SIG-M5 treated with dmso at 0.1 percent for 504 hours (cell line): ENCODE measurements around the gene ST8SIA5.
A peak's percentile ranks its signal among the peaks of the same experiment; 100 is the strongest.

Experiments used
- DNase-seq: peaks from one replicate; lab custom pipeline; 2025; ENCODE audit not compliant: unreplicated experiment; lab: John Stamatoyannopoulos, UW

ST8SIA5 gene

GRCh38 chr18:46712406-46712805, 44.4 kb downstream of the ST8SIA5 start:
- no peak for DNase-seq

DNA sequence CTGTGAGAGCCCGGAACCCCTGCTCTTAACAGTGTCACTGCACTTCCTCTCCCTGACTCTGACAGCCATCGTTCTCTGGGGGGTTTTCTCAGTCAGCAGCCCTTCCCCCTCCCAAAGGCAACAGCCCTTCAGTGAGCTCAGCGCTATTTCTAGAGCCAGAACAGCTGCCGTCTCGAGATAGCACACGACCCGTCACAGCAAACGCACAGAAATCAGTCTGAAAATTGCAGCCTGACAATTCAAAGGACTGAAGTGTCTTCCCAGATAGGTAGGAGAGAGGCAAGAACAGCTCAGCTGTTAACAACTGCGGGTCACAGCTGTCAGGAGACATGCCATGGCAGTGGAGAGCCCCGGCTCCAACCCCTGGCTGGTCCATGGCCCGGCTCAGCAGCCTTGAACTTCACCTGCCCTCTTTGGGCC, 45.4 kb downstream of the ST8SIA5 start:
- peak; percentile 39 for DNase-seq

- no peak for DNase-seq
Observed at GRCh38 chr18:46706968-46707367, 49.9 kb downstream of the ST8SIA5 start.

DNA sequence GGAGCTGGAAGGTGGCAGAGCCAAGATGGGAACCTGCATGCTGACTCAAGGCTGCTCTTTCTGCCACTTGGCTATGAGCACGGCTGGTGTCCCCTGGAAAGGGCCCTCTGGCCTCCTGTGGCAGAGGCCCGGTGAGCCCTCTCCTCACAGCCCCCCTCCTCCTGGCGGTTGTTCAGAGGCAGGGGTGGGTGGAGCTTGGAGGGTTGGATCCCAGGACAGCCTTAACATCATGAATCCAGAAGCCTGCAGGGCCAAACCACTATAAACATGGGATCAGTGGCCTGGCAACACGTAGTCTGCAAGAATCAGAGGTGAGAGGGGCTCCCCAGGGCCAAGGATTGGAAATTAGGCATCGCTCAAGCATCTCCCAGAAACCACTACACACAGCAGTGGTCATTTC, 51.3 kb downstream of the ST8SIA5 start:
- DNase-seq, result no peak

GRCh38 chr18:46704816-46705215, 52.0 kb downstream of the ST8SIA5 start:
- no peak for DNase-seq

DNA sequence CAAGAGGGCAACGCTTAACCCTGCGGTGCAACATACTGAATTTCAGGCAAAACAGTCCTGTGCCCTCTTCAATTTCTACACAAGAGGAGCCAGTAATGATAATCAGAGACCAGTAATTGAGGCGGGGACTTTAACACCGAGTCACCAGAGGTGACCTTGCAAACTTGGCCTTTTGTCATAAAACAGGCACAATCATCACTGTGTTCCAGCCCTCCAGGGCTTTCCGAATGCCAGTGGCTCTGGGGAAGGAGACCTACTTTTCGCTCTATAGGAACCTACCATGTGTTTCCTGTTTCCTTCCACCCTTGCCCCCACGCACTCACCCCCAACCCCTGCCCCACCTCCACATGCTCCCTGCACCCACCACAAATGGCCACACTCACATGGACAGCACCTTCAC, 52.7 kb downstream of the ST8SIA5 start:
- no peak for DNase-seq

GRCh38 chr18:46702471-46702870, 54.4 kb downstream of the ST8SIA5 start:
- no peak for DNase-seq

DNA sequence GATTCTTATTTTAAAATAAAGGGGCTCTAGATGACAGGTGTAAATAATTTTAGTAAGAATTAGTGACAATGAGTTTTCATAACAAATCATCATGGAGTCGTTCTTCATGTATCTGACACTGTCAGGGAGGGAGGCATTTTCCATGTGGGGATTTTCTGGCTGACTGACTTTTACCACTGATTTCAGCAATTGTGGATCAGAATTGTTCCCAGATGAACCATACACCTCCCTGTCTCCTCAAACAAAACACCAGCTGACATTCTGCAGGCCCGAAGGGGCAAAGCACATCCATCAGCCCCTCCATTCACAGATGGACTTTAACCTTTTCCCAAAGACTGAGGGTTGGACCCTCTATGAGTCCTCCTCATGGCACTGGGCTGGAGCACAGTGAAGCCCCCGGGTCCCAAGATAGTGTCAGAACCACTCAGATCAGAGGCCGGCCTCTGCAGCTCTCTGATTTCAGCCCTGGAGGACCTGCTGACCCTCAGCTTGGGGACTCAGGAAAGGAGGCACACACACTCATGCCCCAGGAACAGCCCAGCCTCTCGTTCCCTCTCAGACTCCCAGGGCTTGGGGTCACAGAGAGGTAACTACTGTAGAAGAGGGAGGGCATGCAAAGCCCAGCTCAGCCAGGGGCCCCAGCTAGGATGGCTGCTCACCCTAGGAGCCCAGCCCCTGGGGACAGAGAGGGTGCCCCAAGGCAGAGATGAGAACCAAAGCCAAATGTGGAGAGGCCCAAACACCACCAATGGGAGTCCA, 56.6 kb downstream of the ST8SIA5 start:
- DNase-seq, result no peak

- DNase-seq, result no peak
Observed at GRCh38 chr18:46696702-46697101, 60.2 kb downstream of the ST8SIA5 start.

DNA sequence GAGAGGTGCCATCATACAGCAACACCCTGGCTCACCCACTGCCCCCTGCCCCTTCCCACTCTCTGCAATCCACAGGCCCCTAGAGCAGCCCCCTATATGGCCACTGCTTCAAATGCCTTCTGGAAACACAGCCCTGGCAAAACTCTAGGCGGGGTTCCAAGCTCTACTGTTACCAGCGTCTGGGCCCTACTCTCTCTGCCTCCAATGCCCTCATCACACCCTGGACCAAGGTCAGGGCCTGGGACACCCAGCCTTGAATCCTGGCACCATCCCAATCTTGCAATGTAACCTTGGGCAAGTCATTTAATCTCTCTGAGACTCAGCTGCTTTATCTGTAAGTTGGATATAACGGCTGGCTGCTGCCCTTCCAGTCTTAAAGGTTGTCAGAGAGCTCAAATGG, 60.6 kb downstream of the ST8SIA5 start:
- DNase-seq, result no peak

DNA sequence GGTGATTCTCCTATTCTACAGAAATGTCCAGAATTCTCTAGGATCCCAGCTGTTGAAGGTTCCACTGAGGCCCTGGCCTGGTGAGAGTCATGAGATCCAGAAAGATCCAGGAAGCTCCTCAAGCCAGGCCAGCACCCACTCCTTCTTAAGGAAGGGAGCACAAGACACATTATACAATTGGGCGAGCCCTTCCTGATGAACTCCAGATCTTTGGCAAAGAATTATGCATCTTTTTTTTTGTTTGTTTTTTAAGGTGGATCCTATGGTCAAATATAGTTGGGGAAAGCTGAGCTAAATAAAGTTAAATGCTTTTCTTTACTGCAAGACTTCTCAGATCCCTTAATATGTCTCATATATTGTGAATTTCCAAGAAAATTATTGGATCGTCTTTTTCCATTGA, 62.9 kb downstream of the ST8SIA5 start:
- no peak for DNase-seq

DNA sequence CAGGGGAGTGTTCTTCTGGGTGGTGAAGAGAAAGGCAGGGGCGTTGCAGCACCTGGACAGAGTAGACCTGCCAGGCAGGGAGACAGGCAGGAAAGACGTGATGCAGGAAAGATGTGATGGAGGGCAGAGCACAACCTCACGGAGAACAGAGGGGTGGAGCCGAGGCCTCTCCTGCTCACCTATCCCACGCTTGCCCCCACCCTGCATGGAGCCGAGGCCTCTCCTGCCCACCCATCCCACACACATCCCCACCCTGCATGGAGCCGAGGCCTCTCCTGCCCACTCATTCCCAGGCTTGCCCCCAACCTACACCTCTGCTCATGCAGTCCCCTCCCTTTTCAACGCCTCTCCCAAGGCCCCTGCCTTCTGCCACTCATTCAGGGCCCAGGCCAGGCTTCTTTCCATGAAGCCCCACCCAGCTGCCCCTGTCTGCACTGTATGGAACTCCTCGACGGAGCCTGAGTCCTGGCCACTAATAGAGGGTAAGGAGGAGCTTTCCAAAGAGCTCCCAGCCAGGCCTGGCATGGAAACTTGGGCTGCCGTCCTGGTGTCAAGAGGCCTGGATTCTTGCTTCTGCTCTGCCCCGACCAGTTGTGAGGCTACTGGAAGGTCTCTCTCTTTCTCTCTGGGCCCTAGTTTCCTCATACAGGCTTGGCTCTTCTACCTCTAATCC, 67.9 kb downstream of the ST8SIA5 start:
- no peak for DNase-seq

GRCh38 chr18:46686186-46686585, 70.7 kb downstream of the ST8SIA5 start:
- DNase-seq, result no peak

- no peak for DNase-seq
Observed at GRCh38 chr18:46683252-46683651, 73.6 kb downstream of the ST8SIA5 start.

DNA sequence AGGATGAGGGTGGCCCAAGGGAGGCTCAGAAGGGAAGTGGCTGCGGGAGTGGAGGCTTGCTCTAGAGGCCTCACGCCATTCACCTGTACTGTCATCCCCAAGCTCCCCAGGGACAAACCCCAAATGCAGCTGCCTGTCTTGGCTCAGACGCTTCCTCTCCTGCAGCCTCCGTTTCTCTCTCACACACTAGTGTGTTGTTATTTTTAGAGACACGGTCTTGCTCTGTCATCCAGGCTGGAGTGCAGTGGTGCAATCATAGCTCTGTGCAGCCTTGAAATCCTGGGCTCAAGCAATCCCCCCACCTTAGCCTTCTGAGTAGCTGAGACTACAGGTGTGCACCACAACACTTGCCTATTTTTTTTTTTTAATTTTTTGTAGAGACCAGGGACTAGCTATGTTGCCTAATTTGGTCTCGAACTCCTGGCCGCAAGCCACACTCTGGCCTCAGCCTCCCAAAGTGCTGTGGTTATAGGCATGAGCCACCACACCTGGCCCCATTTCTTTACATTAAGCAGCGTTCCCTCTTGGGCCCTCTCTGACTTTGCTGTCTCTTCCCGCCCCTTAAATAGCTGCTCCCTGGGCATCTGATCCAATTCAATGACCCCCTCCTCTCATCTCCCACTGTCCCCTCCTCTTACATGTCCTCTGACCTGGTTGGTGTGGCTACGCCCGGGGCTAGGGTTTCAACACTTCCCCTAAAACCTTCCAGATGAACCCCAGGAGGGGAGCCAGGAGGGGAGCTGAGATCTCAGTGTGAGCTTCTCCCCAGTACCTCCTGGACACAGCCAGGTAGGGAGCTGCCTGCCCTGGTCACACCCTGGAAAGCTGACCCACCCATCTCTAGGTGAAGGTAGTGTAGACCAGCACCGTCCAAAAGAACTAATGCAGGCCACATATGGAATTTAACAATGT, 75.8 kb downstream of the ST8SIA5 start:
- peak; percentile 65 for DNase-seq

GRCh38 chr18:46679846-46680598, 76.8 kb downstream of the ST8SIA5 start:
- DNase-seq, result no peak

DNA sequence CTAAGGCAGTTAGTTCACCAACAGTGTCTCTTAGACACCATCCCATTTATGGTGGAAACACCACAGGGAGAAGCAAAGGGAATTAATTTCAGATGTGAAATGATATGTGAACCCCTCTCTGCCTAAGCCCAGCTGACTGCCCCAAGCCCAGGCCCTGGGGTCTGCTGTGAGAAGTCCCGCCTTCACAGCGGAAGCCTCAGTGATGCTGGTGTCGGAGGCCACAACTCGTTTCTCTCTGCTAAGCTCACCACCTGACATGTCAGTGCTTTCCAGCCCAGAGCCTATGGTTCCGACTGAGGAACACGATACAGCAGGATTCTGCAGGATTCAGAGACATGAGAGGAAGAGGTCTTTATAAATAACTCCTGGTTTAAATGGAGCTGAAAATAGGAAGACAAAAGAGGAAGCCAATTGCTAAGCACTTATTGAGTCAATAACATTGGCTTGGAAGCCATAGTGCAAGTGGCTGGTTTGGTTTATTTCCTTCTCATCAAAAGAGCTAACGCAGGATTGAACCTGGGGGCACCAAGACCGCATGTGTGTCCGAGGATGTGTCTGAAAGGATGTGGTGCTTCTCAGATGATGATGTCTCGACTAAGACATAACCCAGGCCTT, 78.0 kb downstream of the ST8SIA5 start:
- DNase-seq, result peak; percentile 79

GRCh38 chr18:46678041-46678440, 78.8 kb downstream of the ST8SIA5 start:
- no peak for DNase-seq

DNA sequence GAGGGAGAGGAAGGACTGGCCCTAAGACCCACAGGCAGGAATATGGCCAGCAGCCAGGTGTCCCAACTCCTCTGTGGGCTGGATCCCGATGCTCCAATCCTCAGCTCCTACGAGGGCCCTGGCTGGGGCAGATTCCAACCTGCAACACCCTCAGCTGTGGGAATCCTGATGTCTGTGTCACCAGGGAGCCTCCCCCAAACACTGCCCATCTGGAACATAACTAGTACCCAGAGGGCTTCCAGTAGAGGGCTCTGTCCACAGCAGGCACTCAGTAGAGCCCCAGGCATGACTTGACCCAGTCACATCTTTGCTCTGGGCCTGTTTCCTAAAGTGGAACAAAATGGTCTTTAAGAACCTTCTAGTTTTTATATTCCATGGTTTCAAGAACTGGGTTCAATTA, 79.2 kb downstream of the ST8SIA5 start:
- no peak for DNase-seq

DNA sequence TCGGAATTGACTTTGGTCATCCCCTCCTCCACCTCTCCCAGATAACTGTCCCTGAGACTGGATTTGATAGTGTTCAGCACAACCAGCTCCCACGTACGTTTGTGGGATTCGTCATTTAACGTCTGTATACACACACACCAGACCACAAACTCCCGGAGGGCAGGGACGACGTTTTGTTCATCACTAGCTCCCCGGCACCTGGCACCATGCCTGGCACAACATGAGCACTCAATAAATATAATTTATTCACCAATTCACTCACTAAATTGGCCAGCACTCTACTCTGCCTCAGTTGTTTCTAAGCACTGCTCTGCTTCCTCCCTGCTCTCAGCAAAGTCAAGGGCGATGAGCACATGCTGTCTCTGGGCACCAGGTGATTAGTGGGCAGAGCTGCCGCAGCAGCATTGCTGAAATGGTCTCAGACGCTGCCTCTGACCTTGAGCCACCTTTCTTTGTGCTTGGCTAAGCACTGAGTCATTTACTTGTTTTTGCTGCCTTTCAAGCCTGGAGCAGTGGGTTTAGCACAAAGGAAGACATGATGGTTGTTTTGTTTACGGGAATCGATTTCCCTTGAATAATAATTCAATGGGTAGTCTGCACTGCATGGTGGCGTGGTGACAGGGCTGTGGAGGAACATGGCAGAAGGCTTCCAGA, 80.5 kb downstream of the ST8SIA5 start:
- no peak for DNase-seq
